Heart left ventricle (tissue), 16 donors: ENCODE measurements around the gene SLC17A5. TPM values are rescaled to one million over a fixed set of nuclear protein-coding genes. Genes with fewer than 3 reads are reported as not detected.
"Not testable (repeated sequence)": the region's sequence is repeated elsewhere in the genome, so short reads cannot be mapped to it uniquely, and the experiment has no call there.

Experiments used
- ATAC-seq, 4 donors: fragments of 200-7000 bp; cut with Tn5 transposase; one replicate each; pipeline ENCODE4 v1.9.1; 2020 to 2022; ENCODE audit warnings: moderate library complexity in 4 of 4, mild to moderate bottlenecking in 3 of 4, moderate number of reproducible peaks in 1 of 4
- DNase-seq, 5 donors: peaks; one replicate each; pipeline ENCODE4 v3.0.0-alpha.2; 2020
- H3K27ac ChIP-seq, 12 donors: fragments of 200-600 bp; sonication (generic) in 4 of 12; one replicate each; pipeline versions ENCODE4 v1.5.0 to v1.8.0; 2016 to 2022; ENCODE audit warnings: mild to moderate bottlenecking in 2 of 12
- H3K27me3 ChIP-seq, 9 donors: fragments of 200-600 bp; sonication (generic) in 2 of 9; one replicate each; pipeline versions ENCODE4 v1.5.1 to v1.8.0; 2016 to 2022; ENCODE audit warnings: mild to moderate bottlenecking in 3 of 9
- H3K36me3 ChIP-seq, 9 donors: fragments of 200-600 bp; sonication (generic) in 2 of 9; one replicate each; pipeline versions ENCODE4 v1.5.0 to v1.8.0; 2018 to 2022; ENCODE audit warnings: mild to moderate bottlenecking in 2 of 9
- H3K4me1 ChIP-seq, 12 donors: fragments of 200-600 bp; sonication (generic) in 4 of 12; one replicate each; pipeline versions ENCODE4 v1.5.0 to v1.8.0; 2016 to 2022; ENCODE audit warnings: mild to moderate bottlenecking in 3 of 12
- H3K4me3 ChIP-seq, 12 donors: fragments of 200-600 bp; sonication (generic) in 4 of 12; one replicate each; pipeline versions ENCODE4 v1.5.0 to v1.8.0; 2017 to 2022; ENCODE audit warnings: mild to moderate bottlenecking in 9 of 12, moderate library complexity in 4 of 12
- H3K9me3 ChIP-seq, 12 donors: fragments of 200-600 bp; sonication (generic) in 4 of 12; one replicate each; pipeline versions ENCODE4 v1.5.0 to v1.8.0; 2016 to 2022; ENCODE audit warnings: mild to moderate bottlenecking in 1 of 12
- POLR2A ChIP-seq, 2 donors: fragments of 450-650 bp; IDR thresholded peaks; one replicate each; pipeline ENCODE4 v1.6.1; 2017; ENCODE audit warnings: antibody characterized with exemption in 2 of 2, mild to moderate bottlenecking in 2 of 2, moderate library complexity in 2 of 2
- WGBS, 4 donors: extraction: QIAGEN DNeasy Blood & Tissue Kit in 2 of 4; methylation state at CpG; one replicate each; pipeline versions ENCODE4 v1.1.5 to v1.1.7; 2013 to 2018; 5-methylcytosine and 5-hydroxymethylcytosine counted together
- intact Hi-C, 10 donors: fragments of 100-400 bp; cut with DNase I; formaldehyde crosslinking; loops; one replicate each; pipeline versions ENCODE4 v1.11.1 to v1.14.2; 2022
- polyA plus RNA-seq, 2 donors: library from polyadenylated mRNA; stranded (reverse); fragments of 200-250 nt; gene quantifications; one replicate each; pipeline ENCODE4 v1.2.3, GENCODE V29; 2013
- total RNA-seq, 9 donors: library from RNA; depleted of rRNA in 2 of 9; stranded (reverse); fragments of >200 nt in 2 of 9; fragmentation: NEBNext Ultra II Directional in 3 of 9; extraction: Animal tissue kit (Norgen Biotek cat#: 25700) in 3 of 9; gene quantifications; one replicate each; pipeline versions ENCODE4 v1.1.0 to v1.2.4, GENCODE V29; 2016 to 2023
- TF ChIP-seq, protein P1 (sequence below), 12 donors: fragments of 200-600 bp; sonication (generic) in 4 of 12; IDR thresholded peaks; one replicate each; pipeline versions ENCODE4 v1.5.0 to v1.8.0; 2018 to 2022; ENCODE audit warnings: antibody characterized with exemption in 12 of 12, mild to moderate bottlenecking in 5 of 12
- donor health status: ischemic (EF 13 %, LVEDD 7.1; RV severe dilation, severe dysfunction).
- donor health status: healthy with polysubstance abuse.
- donor health status: DM: no; HTN: yes; CAD: no.
- donor health status: DM: no; HTN: no; CAD: no.
- donor health status: ischemic (EF 25% LVEDD 6.9; RV normal size, moderate dysfunction).
- donor health status: ischemic (EF 25% LVEDD 5.7; RV mildly dilated, moderate dysfunction).
- donor health status: healthy.
- donor health status: DM: yes; HTN: yes; CAD: no.
- donor health status: ischemic (EF 35%, LVEDD 5.7; RV mildly dilated, moderate dysfunction).
- donor health status: nonischemic (EF 11% LVEDD 7.7; RV severe dilation, severe dysfunction).
- donor health status: DM: yes; HTN: yes; CAD: no.
- donor health status: PGD.
- donor health status: ischemic (EF 29% LVEDD 5.4; RV normal size, mild dysfunction).
- donor health status: nonischemic (EF 23%, LVEDD 6.1; RV moderate dilation, normal function).

The SLC17A5 gene
- total and polyA plus RNA-seq, 11 donors = 2.1 to 10.6 (median 7.5) TPM

DNA sequence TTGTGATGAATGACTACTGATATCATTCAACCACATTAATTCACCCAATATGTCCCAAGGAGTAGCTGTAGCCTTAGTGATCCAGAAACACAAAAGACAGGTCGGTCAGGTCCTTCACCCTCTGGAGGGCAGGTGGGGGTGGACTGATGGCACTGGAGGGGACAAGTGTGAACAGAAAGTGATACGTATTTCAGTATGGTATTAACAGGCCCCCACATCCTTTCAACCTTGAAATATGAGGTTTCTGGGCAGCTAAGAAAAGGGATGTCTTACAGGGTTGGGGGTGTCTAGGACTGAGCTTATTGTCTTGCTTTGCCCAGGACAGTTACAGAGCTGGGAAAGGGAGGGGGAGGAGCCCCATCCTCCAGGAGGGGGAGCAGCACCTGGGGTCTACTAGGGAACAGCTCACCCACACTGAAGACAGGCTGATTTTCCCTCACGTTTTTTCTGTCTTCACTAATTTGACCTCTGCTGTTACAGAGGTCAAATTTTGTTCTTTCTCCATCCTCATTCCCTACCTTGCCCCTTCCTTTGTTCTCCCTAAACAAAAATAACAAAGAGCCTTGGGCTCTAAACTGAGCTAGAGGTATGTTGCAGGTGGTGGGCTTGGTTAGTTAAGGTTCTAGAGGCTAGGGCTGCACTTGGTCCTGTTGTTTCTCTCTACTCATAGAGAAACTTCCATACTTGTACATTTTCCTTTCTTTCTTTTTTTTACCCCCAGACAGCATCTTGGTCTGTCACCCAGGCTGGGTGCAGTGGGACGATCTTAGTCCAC is 95.0 kb downstream of the SLC17A5 start:
- intact Hi-C loops = no loop called here

DNA sequence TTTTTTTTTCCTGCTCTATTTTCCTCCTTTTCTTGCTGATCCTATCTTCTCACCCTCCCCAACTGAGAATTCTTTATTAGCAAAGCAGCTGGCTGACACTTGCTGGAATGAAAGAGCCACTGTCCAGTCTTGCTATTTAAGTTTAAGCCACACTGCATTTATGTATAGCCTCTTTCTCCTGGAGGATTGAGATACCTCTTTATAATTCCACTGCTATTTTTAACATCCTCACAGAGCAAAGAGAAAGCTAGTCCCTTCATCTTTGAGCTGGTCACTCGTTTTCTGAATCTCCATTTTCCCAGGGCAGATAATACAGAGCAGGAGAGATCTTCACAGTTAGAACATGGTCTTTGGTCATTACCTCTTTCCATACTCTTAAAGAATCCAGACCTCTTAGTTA is 97.0 kb downstream of the SLC17A5 start:
- Histone ChIP-seq H3K27ac (no peak overlapping the region), H3K4me3 (no peak overlapping the region), H3K4me1 (no peaks in the 10 kb centered on the region), H3K27me3 (no peaks in the 10 kb centered on the region), H3K36me3 (no peaks in the 10 kb centered on the region), H3K9me3 (no peaks in the 10 kb centered on the region)
- ATAC-seq = no peak
- no peak for DNase-seq
- intact Hi-C loops = no loop called here
- 32 to 41% (median 33%) methylated on average over 1 of the region's 1 CpG for whole genome bisulfite sequencing, 4 donors
- TF ChIP-seq, protein P1, sequence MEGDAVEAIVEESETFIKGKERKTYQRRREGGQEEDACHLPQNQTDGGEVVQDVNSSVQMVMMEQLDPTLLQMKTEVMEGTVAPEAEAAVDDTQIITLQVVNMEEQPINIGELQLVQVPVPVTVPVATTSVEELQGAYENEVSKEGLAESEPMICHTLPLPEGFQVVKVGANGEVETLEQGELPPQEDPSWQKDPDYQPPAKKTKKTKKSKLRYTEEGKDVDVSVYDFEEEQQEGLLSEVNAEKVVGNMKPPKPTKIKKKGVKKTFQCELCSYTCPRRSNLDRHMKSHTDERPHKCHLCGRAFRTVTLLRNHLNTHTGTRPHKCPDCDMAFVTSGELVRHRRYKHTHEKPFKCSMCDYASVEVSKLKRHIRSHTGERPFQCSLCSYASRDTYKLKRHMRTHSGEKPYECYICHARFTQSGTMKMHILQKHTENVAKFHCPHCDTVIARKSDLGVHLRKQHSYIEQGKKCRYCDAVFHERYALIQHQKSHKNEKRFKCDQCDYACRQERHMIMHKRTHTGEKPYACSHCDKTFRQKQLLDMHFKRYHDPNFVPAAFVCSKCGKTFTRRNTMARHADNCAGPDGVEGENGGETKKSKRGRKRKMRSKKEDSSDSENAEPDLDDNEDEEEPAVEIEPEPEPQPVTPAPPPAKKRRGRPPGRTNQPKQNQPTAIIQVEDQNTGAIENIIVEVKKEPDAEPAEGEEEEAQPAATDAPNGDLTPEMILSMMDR (IDR thresholded peaks at IDR 0.05) = no peak
- no peak for TF ChIP-seq POLR2A (IDR thresholded peaks at IDR 0.05)

More for the DNA sequence above, 95.0 kb downstream of the SLC17A5 start:
- DNase-seq (no peak), ATAC-seq (no peak)
- Histone ChIP-seq H3K9me3 (no peaks in the 10 kb centered on the region), H3K4me3 (no peak overlapping the region), H3K36me3 (no peaks in the 10 kb centered on the region), H3K27me3 (no peaks in the 10 kb centered on the region), H3K4me1 (no peaks in the 10 kb centered on the region), H3K27ac (no peak overlapping the region)
- 78 to 85% (median 81%) methylated on average over 4 of the region's 4 CpGs for WGBS, 4 donors
- TF ChIP-seq POLR2A (IDR thresholded peaks at IDR 0.05) = no peak
- TF ChIP-seq, protein P1 (IDR thresholded peaks at IDR 0.05) = no peak

DNA sequence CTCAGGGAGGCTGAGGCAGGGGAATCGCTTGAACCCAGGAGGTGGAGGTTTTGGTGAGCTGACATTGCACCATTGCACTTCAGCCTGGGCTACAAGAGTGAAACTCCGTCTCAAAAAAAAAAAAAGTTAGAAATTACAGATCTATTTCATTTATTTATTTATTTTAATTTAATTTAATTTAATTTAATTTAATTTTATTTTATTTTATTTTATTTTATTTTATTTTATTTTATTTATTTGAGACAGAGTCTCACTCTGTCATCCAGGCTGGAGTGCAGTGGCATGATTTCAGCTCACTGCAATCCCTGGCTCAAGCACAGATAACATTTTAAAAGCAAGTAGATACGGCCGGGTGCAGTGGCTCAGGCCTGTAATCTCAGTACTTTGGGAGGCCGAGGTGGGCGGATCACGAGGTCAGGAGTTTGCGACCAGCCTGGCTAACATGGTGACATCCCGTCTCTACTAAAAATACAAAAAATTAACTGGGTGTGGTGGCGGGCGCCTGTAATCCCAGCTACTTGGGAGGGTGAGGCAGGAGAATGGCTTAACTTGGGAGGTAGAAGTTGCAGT is 98.3 kb downstream of the SLC17A5 start:
- ATAC-seq, DNase-seq, H3K27ac ChIP-seq, H3K4me1 ChIP-seq, H3K4me3 ChIP-seq, intact Hi-C loops, H3K36me3 ChIP-seq, H3K27me3 ChIP-seq, H3K9me3 ChIP-seq: not testable (repeated sequence)
- 79 to 88% (median 82%) methylated on average over 11 of the region's 11 CpGs for WGBS, 4 donors

DNA sequence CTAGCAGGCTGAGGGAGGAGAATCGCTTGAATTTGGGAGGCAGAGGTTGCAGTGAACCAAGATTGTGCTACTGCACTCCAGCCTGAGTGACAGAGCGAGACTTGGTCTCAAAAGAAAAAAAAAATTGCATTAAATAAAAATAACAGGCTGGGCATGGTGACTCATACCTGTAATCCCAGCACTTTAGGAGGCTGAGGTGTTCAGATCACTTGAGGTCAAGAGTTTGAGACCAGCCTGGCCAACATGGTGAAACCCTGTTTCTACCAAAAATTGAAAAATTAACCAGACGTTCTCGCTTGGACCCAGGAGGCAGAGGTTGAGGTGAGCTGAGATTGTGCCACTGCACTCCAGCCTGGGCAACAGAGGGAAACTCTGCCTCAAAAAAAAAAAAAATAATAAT is 102.7 kb downstream of the SLC17A5 start:
- H3K27ac ChIP-seq, H3K4me1 ChIP-seq, DNase-seq, intact Hi-C loops, H3K9me3 ChIP-seq, H3K36me3 ChIP-seq, H3K4me3 ChIP-seq, H3K27me3 ChIP-seq, ATAC-seq: not testable (repeated sequence)
- 93 to 97% (median 95%) methylated on average over 4 of the region's 4 CpGs for WGBS, 4 donors

DNA sequence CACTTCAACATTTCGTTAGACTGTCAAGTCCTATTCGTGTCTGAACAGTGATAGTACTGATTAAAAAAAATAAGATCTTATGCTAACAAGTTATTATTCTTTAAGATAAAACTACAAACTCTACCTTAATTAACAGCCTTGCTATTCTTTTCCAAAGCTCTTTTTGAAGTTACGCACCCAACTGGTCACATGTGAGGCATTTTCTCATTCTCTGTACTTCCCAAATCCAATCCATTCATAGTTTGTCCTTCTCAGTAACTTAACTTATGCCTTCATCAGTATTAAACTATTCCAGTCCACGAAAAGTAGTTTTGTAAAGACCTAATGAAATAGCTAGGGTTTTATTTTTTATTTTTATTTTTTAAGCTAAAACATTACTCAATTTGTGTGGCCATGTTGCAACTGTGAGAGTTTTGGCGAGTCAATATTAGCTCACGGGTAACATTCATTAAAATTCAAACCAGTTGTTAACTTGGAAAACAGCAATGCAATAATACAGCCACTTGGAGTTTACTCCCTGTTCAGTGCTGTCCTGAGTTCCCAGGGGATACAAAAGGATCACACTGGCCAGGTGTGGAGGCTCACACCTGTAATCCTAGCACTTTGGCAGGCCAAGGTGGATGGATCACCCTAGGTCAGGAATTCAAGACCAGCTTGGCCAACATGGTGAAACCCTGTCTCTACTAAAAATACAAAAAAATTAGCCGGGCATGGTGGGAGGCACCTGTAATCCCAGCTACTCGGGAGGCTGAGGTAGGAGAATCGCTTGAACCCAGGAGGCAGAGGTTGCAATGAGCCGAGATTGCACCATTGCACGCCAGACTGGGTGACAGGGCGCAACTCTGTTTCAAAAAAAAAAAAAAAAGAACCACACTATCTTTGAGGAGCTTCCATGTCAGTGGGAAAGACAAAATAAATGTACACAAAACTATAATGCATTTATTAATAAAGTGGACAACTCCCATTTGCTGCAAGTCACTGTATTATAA is 105.0 kb downstream of the SLC17A5 start:
- Histone ChIP-seq H3K4me3 (no peak overlapping the region), H3K27me3 (no peaks in the 10 kb centered on the region), H3K4me1 (no peaks in the 10 kb centered on the region), H3K36me3 (no peaks in the 10 kb centered on the region), H3K9me3 (no peaks in the 10 kb centered on the region), H3K27ac (no peak overlapping the region)
- WGBS, 4 donors = 85 to 92% (median 91%) methylated on average over 12 of the region's 12 CpGs
- no peak for ATAC-seq
- no peak for TF ChIP-seq POLR2A (IDR thresholded peaks at IDR 0.05)
- TF ChIP-seq, protein P1 (IDR thresholded peaks at IDR 0.05) = no peak
- DNase-seq = no peak
- intact Hi-C loops = no loop called here
